Raji (cell line): ENCODE data around the gene ZNF524.
A peak's percentile ranks its signal among the peaks of the same experiment; 100 is the strongest.

Source experiments
- POLR2A ChIP-seq: IDR thresholded peaks from 2 replicates; pipeline ENCODE4 v1.6.1; 2011; ENCODE audit warnings: low read depth, low read length, control low read depth; ENCODE audit not compliant: insufficient read depth

Gene ZNF524

DNA sequence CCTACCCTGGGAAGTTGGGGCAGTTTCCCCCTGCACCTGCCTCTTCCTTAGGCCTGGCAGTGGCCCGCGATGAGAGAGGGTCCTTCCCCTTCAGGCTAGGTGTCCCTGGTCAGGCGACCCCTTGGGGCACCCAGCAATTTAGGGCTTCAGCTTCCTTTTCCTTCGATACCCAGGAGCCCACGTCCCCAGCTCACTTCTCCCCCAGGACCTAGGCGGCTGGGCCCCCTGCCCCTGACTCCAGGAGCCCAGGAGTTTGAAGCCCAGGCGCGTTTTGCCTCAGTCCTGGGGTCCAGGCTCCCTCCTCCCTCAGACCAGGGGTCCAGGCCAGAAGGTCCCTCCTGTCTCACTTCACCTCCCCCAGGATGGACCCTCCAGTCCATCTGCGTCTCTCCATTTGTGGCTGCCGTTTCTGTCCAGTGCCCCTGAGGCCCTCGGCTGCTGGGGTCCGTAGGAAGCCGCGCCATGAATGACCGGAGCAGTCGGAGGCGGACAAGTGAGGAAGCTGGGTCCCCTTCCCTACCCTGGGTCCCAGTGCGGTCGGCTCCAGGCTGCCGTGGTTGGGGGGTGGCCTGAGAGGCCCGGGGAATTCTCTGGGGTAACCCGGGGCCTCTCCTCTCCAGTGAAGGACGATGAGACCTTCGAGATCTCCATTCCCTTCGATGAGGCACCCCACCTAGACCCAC is 48.6 kb downstream of the ZNF524 start:
- 0 out of 2 replicates have a peak, but pooled peaks have one; percentile 11 for TF ChIP-seq POLR2A

DNA sequence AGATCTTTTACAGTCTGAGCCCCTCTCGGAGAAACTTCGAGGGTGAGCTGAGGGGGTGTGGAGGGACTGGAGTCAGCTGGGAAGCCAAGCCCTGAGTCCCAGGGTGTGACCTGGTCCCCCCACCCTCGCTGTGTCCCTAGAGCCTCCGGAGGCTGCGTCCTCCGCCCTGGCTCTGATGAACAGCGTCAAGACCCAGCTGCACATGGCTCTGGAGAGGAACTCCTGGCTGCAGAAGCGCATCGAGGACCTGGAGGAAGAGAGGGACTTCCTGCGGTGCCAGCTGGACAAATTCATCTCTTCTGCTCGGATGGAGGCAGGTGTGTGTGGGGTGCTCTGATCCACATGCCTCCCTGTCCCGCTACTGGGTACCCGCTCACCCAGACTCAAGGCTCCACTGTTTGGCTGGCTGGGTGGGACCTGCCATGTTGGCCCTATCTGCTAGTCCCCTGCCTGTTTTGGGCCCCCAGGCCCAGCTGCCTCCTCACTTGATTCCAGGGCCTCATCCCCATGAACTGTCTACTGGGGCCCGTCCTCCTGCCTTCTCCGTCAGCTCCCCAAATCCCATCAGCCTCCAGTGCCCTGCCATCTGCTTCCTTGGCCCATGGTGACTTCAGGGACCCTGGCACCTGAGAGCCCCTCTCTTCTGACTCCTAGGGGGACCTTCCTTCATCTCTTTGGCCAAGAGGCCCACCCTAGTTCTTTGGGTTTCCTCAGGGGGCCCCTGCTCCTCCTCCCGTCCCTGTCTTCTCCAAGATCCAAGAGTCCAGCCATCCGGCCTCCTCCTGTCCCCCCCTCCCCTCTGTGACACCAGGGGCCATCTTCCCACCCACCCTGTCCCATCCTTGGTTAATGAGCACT is 49.4 kb downstream of the ZNF524 start:
- TF ChIP-seq POLR2A = no peak

- no peak for TF ChIP-seq POLR2A
Observed at GRCh38 chr19:55650126-55650557, 50.1 kb downstream of the ZNF524 start.

GRCh38 chr19:55650602-55651230 is 50.6 kb downstream of the ZNF524 start:
- no peak for TF ChIP-seq POLR2A

DNA sequence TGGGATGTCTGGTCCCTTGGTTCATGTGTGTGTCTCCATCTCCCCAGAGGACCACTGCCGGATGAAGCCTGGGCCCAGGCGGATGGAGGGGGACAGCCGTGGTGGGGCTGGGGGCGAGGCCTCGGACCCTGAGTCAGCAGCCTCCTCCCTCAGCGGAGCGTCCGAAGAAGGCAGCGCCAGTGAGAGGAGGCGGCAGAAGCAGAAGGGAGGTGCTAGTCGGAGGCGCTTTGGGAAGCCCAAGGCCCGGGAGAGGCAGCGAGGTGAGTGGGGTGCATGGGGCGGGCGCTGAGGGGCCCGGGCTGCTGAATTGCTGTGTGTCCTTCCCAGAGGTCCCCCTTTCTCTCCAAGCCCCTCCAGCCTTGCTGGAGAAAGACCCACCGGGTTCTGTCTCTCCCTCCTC is 51.1 kb downstream of the ZNF524 start:
- no peak for TF ChIP-seq POLR2A

GRCh38 chr19:55652311-55653128 is 52.4 kb downstream of the ZNF524 start:
- no peak for TF ChIP-seq POLR2A
